ENCODE measurements around the gene EPHB2.

- TF ChIP-seq CTCF (IDR thresholded peaks at IDR 0.05) (no peak), EZH2 (IDR thresholded peaks at IDR 0.05; ENCODE audit: borderline replicate concordance, insufficient read depth, low read depth, low read length, poor library complexity, severe bottlenecking) (no peak)
Observed at GRCh38 chr1:22736501-22737080, 26.0 kb downstream of the EPHB2 start.

All from B cell (primary cell).